RWPE1 (cell line): Measurements from ENCODE around the gene C19orf38.

Experiments used
- CTCF ChIA-PET: fragments of 350-600 bp; sonication (Branson Sonifier 250); formaldehyde crosslinking; extraction: SDS; loops from one replicate; lab custom pipeline; 2021; lab: Yijun Ruan, JAX
- POLR2A ChIA-PET: fragments of 400-600 bp; formaldehyde crosslinking; extraction: SDS; loops from one replicate; lab custom pipeline; 2020; ENCODE audit warnings: antibody characterized with exemption; ENCODE audit not compliant: low non-redundant PET; lab: Yijun Ruan, JAX
- DNase-seq: peaks from one replicate; pipeline ENCODE4 v3.0.0; 2012; ENCODE audit warnings: low spot score
- H3K27ac ChIP-seq: fragments of 450-650 bp; 2 replicates; pipeline ENCODE4 v1.5.1; 2017
- CTCF ChIP-seq: fragments of 450-650 bp; conservative IDR thresholded peaks from 2 replicates; pipeline ENCODE4 v1.5.1; 2017; ENCODE audit warnings: low read depth, mild to moderate bottlenecking

The C19orf38 gene

DNA sequence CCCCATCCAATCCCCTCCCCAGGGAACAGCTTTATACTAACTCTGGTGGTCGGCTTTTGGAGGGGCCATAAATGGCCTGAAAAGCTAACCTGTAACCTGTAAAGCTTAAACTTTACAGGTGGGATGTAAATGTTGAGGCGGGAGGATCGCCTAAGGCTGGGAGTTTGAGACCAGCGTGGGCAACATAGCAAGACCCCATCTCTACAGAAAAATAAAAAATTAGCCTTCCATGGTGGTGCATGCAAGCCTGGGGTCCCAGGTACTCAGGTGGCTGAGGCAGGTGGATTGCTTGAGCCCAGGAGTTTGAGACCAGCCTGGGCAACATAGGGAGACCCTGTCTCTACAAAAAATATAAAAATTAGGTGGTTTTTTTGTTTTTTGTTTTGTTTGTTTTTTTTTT is 41.7 kb downstream of the C19orf38 start:
- CTCF ChIA-PET: interaction anchor here (0.5 to 0.6 kb wide), 3 partner anchors 9 to 146 kb away, joined by 3 to 5 read pairs (median 4); no protein-coding TSS in a partner anchor
- H3K27ac ChIP-seq: no peak overlapping the region
- no peak for TF ChIP-seq CTCF
- POLR2A ChIA-PET: no interaction called here
- DNase-seq: no peak

DNA sequence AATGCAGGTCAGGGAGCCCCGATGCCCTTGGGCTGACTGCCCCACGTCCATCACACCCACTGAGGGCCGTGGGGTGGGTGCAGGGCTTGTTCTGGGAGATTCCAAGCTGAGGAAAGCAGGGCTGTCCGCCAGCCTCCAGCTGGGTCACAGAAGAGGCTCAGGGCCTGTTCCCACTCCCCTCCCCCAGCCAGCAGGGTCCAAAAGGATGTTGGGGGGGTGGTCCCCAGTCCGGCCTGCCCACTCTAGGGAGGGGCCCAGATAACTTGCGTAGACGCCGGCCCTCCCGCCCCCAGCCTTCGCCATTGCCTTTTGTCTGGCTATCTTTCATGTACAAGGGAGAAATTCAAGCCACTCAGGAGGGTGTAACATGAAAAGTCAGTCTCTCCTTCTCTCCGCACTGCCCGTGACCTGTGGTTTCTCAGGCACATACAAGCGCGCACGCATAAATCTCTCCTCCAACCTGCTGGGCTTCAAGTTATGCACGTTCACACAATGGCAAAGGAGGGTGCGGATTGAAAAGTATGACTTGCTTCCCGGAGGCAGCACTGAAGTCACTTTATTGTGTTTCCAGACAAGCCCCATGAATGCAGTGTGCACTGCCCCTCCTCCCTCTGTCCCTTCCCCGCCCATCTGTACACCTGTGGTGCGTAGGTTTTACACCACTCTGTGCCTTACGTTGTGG is 43.3 kb downstream of the C19orf38 start:
- ChIA-PET POLR2A (no interaction called here), CTCF (interaction anchor here (0.6 to 1.1 kb wide), 2 partner anchors 21 to 1998 kb away, joined by 3 to 5 read pairs; no protein-coding TSS in a partner anchor)
- DNase-seq: peak; percentile 51
- no peak for TF ChIP-seq CTCF
- peak overlapping the region; percentile 42 for H3K27ac ChIP-seq

DNA sequence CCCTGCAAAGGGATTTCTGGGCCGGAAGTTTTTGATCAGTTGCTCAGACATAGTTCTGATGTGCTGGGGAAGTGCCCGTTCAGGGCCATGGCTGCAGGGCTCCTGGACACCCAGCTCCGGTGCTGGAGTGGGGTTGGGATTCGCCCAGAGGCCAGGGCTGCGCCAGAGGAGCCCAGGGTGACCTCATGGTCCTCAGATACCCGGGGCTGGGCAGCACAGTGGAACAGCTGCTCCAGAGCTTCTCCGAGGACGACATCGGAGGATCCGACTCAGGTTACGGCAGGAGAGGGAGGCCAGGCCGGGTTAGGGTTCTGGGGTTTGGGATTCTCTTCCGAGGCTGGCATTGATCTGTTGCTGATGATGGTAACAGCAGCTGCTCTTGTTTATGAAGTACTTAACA is 44.0 kb downstream of the C19orf38 start:
- ChIA-PET CTCF (interaction anchor here (0.6 to 0.9 kb wide), 2 partner anchors 21 to 1997 kb away, joined by 3 to 5 read pairs; no protein-coding TSS in a partner anchor), POLR2A (no interaction called here)
- DNase-seq: no peak
- H3K27ac ChIP-seq: peak overlapping the region; percentile 42
- no peak for TF ChIP-seq CTCF

DNA sequence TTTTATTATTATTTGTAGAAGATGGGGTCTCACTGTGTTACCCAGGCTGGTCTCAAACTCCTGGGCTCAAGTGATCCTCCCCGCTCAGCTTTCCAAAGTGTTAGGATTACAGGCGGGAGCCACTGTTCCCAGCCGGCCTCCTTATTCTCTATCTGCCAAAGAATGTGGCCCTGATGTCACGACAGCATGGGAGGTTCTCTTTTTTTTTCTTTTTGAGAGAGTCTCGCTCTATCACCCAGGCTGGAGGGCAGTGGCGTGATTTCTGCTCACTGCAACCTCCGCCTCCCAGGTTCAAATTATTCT is 46.6 kb downstream of the C19orf38 start:
- ChIA-PET CTCF (no interaction called here), POLR2A (no interaction called here)
- peak overlapping the region; percentile 93; the same call in 1 of the 2 replicates for H3K27ac ChIP-seq
- TF ChIP-seq CTCF: no peak
- no peak for DNase-seq

- TF ChIP-seq CTCF: no peak
- no peak for DNase-seq
- ChIA-PET CTCF (no interaction called here), POLR2A (no interaction called here)
- peak overlapping the region; percentile 93; the same call in 1 of the 2 replicates for H3K27ac ChIP-seq
These were observed 47.1 kb downstream of the C19orf38 start for GRCh38 chr19:10895363-10895762.

DNA sequence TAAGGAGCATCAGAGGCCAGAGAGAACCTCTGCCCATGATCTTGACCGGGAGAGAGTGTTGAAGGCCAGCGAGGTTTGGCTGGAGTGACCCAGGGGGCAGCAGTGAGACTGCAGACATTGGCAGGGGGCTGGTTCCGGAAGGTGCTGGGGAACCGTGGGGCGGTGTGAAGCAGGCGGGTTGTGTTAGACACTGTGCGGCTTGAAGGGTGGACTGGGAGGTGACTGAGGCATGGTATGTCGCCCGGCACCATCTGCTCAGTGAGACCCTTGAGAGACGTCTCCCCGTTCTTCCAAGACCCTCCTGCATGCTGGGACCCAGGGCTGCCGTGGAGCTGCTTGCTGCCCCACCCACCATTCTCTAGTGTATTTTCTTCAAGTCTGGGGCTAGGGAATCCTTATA is 47.7 kb downstream of the C19orf38 start:
- POLR2A ChIA-PET: no interaction called here
- H3K27ac ChIP-seq: peak overlapping the region; percentile 93; the same call in 1 of the 2 replicates
- no peak for TF ChIP-seq CTCF
- DNase-seq: no peak
- CTCF ChIA-PET: no interaction called here
